SK-N-MC (cell line): ENCODE results near the gene HINFP.

Experiments used
- EZH2 ChIP-seq: fragments of 200-600 bp; sonication (generic); IDR thresholded peaks from one replicate; pipeline ENCODE4 v1.6.1; 2017; ENCODE audit warnings: antibody characterized with exemption
- FOXP2 ChIP-seq: optimal IDR thresholded peaks from 2 replicates; pipeline ENCODE3; 2011; ENCODE audit warnings: mild to moderate bottlenecking, moderate library complexity; ENCODE audit not compliant: insufficient read depth; ENCODE audit errors: extremely low read length, control extremely low read depth
- POLR2AphosphoS5 ChIP-seq: IDR thresholded peaks from 2 replicates; pipeline ENCODE4 v1.6.1; 2012; ENCODE audit warnings: mild to moderate bottlenecking, low read depth, low read length, borderline replicate concordance

GRCh38 chr11:119085437-119085847 is 35.9 kb upstream of the HINFP start:
- TF ChIP-seq POLR2AphosphoS5 (no peak), EZH2 (no peak), FOXP2 (no peak)
